Upper lobe of left lung (tissue), 6 donors: Measurements from ENCODE around the gene EFCAB8. TPM values are rescaled to one million over a fixed set of nuclear protein-coding genes. Genes with fewer than 3 reads are reported as not detected.
A peak's percentile ranks its signal among the peaks of the same experiment; 100 is the strongest.

ENCODE experiments used
- ATAC-seq, 2 donors: fragments of 200-7000 bp; cut with Tn5 transposase; one replicate each; pipeline ENCODE4 v1.9.1; 2022; ENCODE audit warnings: mild to moderate bottlenecking in 2 of 2, moderate library complexity in 2 of 2; ENCODE audit not compliant: low FRiP score in 2 of 2
- DNase-seq, 2 donors: peaks; one replicate each; pipeline ENCODE4 v3.0.0-alpha.2; 2019 to 2020
- H3K27ac ChIP-seq, 4 donors: fragments of 200-600 bp; sonication (generic); one replicate each; pipeline ENCODE4 v1.5.1; 2016 to 2019
- H3K27me3 ChIP-seq, 4 donors: fragments of 200-600 bp; sonication (generic); one replicate each; pipeline ENCODE4 v1.5.1; 2017 to 2019
- H3K36me3 ChIP-seq, 4 donors: fragments of 200-600 bp; sonication (generic); one replicate each; pipeline ENCODE4 v1.5.1; 2016 to 2019
- H3K4me1 ChIP-seq, 4 donors: fragments of 200-600 bp; sonication (generic); one replicate each; pipeline ENCODE4 v1.5.1; 2018 to 2019
- H3K4me3 ChIP-seq, 4 donors: fragments of 200-600 bp; sonication (generic); one replicate each; pipeline ENCODE4 v1.5.1; 2017 to 2019; ENCODE audit warnings: mild to moderate bottlenecking in 2 of 4, moderate library complexity in 1 of 4
- H3K9me3 ChIP-seq, 4 donors: fragments of 200-600 bp; sonication (generic); one replicate each; pipeline ENCODE4 v1.5.1; 2018 to 2019
- EP300 ChIP-seq, 4 donors: sonication (generic); formaldehyde crosslinking; IDR thresholded peaks; one replicate each; pipeline ENCODE4 v1.5.1; 2017; ENCODE audit warnings: antibody characterized with exemption in 4 of 4, control low read depth in 2 of 4
- POLR2A ChIP-seq, 4 donors: fragments of 450-650 bp; IDR thresholded peaks; one replicate each; pipeline ENCODE4 v1.5.1; 2016 to 2017; ENCODE audit warnings: antibody characterized with exemption in 4 of 4, mild to moderate bottlenecking in 2 of 4
- POLR2AphosphoS5 ChIP-seq, 2 donors: sonication (generic); formaldehyde crosslinking; IDR thresholded peaks; one replicate each; pipeline ENCODE4 v1.5.1; 2017; ENCODE audit warnings: antibody characterized with exemption in 2 of 2
- WGBS, 2 donors: methylation state at CpG; one replicate each; pipeline ENCODE4 v1.1.5; 2017 to 2018; 5-methylcytosine and 5-hydroxymethylcytosine counted together
- total RNA-seq, 6 donors: library from RNA; depleted of rRNA in 4 of 6; stranded (reverse); fragments of >200 nt in 4 of 6; gene quantifications; one replicate each; pipeline versions ENCODE4 v1.1.0 to v1.2.1, GENCODE V29; 2016 to 2021
- TF ChIP-seq, protein P1 (sequence below), 6 experiments: fragments of 450-650 bp in 4 of 6; fragments of 200-600 bp in 2 of 6; sonication (generic) in 2 of 6; IDR thresholded peaks; one replicate each; pipeline ENCODE4 v1.5.1; 2016 to 2019; ENCODE audit warnings: antibody characterized with exemption in 6 of 6
- donor health status: DM: no; HTN: no; CAD: no; lungs with moderate emphysema.
- donor health status: DM: no; HTN: yes; CAD: no; lungs with severe emphysema.

Gene EFCAB8
- total RNA-seq, 6 donors from 2014 or later = 0.10 to 3.3 (median 0.67) TPM

DNA sequence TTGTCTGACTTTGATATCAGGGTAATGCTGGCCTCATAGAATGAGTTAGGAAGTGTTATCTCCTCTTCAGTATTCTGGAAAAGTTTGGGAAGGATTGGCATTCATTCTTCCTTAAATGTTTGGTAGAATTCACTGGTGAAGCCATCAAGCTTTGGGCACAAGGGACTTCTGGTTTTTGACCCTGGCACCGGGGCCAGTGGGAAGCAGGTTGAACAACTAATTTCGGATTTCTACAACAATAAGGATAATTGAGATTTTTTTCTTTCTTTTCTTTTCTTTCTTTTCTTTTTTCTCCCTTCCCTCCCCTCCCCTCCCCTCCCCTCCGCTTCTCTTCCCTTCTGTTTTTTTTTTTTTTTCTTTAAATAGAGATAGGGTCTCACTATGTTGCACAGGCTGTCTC is 70.4 kb downstream of the EFCAB8 start:
- Histone ChIP-seq H3K4me1 (no peaks in the 10 kb centered on the region), H3K36me3 (no peaks in the 10 kb centered on the region), H3K27ac (no peak overlapping the region), H3K9me3 (no peaks in the 10 kb centered on the region), H3K4me3 (no peak overlapping the region), H3K27me3 (no peaks in the 10 kb centered on the region)
- ATAC-seq (no peak), DNase-seq (no peak)
- TF ChIP-seq POLR2A (IDR thresholded peaks at IDR 0.05) = no peak
- TF ChIP-seq, protein P1, sequence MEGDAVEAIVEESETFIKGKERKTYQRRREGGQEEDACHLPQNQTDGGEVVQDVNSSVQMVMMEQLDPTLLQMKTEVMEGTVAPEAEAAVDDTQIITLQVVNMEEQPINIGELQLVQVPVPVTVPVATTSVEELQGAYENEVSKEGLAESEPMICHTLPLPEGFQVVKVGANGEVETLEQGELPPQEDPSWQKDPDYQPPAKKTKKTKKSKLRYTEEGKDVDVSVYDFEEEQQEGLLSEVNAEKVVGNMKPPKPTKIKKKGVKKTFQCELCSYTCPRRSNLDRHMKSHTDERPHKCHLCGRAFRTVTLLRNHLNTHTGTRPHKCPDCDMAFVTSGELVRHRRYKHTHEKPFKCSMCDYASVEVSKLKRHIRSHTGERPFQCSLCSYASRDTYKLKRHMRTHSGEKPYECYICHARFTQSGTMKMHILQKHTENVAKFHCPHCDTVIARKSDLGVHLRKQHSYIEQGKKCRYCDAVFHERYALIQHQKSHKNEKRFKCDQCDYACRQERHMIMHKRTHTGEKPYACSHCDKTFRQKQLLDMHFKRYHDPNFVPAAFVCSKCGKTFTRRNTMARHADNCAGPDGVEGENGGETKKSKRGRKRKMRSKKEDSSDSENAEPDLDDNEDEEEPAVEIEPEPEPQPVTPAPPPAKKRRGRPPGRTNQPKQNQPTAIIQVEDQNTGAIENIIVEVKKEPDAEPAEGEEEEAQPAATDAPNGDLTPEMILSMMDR (IDR thresholded peaks at IDR 0.05) = no peak
- no peak for TF ChIP-seq EP300 (IDR thresholded peaks at IDR 0.05)
- no peak for TF ChIP-seq POLR2AphosphoS5 (IDR thresholded peaks at IDR 0.05)
- WGBS, 2 donors = 88 to 91% methylated on average over 3 of the region's 3 CpGs

DNA sequence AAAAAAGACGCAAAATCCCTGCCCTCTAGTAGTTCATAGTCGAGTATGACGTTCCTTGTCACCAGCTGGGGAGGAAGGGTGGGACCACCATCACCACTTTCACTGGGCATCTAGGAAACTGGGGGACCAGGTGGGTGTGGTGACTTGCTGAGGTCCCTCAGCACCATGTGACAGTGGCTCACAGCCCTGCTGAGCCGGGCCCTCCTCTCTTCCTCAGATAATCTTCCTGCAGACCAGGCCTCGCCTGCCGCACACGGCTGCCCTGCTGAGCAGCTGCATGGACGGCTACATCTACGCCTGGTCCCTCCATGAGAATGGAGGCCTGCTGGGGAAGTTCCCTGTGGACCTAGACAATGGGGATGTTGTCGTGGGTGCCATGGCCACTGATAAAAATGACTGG is 71.5 kb downstream of the EFCAB8 start:
- Histone ChIP-seq H3K4me1 (no peaks in the 10 kb centered on the region), H3K4me3 (no peak overlapping the region), H3K27ac (no peak overlapping the region), H3K27me3 (no peaks in the 10 kb centered on the region), H3K9me3 (no peaks in the 10 kb centered on the region), H3K36me3 (no peaks in the 10 kb centered on the region)
- TF ChIP-seq EP300 (IDR thresholded peaks at IDR 0.05) (no peak), POLR2A (IDR thresholded peaks at IDR 0.05) (no peak), POLR2AphosphoS5 (IDR thresholded peaks at IDR 0.05) (no peak)
- TF ChIP-seq, protein P1 (IDR thresholded peaks at IDR 0.05) = no peak
- 78% methylated on average over 10 of the region's 10 CpGs for WGBS, 2 donors
- no peak for ATAC-seq
- DNase-seq = peak in 1 of 2 donors; percentile 29

DNA sequence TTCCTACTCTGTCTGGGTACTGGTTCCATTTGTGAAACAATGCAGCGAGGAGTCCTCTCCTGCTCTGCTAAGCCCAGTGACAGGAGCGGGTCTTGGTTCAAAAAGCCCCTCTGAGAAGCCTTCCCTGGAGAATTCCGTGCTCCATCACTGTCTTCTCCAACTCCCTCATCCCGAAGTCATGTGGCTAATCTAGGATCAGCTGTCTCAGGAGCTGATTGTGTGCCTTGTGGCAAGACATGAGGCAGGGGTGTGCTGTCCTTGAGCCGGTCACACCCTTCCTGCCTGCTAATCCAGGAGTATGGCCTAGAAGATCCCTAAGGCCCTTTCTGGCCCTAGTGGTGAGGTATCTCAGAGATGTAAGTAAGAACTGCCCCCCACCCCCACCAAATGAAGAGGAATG is 72.0 kb downstream of the EFCAB8 start:
- no peaks in the 10 kb centered on the region for H3K36me3 ChIP-seq
- no peak overlapping the region for H3K4me3 ChIP-seq
- no peak for ATAC-seq
- TF ChIP-seq, protein P1 (IDR thresholded peaks at IDR 0.05) = no peak
- no peak for TF ChIP-seq POLR2AphosphoS5 (IDR thresholded peaks at IDR 0.05)
- no peak for TF ChIP-seq EP300 (IDR thresholded peaks at IDR 0.05)
- TF ChIP-seq POLR2A (IDR thresholded peaks at IDR 0.05) = no peak
- DNase-seq = no peak
- H3K27ac ChIP-seq = no peak overlapping the region
- H3K9me3 ChIP-seq = no peaks in the 10 kb centered on the region
- no peaks in the 10 kb centered on the region for H3K4me1 ChIP-seq
- 71 to 93% methylated on average over 3 to 5 of the region's 5 CpGs for WGBS, 2 donors
- H3K27me3 ChIP-seq = no peaks in the 10 kb centered on the region

DNA sequence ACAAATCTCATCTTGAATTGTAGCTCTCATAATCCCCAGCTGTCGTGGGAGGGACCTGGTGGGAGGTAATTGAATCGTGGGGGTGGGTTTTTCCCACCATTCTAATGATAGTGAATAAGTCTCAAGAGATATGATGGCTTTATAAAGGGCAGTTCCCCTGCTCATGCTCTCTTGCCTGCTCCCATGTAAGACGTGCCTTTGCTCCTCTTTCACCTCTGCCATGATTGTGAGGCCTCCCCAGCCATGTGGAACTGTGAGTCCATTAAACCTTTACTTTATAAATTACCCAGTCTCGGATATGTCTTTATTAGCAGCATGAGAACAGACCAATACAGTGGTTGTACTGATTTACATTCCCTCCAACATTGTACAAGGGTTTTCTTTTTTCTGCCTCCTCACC is 75.9 kb downstream of the EFCAB8 start:
- no peak overlapping the region for H3K27ac ChIP-seq
- no peak for DNase-seq
- 66 to 67% methylated on average over 4 of the region's 4 CpGs for WGBS, 2 donors
- no peaks in the 10 kb centered on the region for H3K9me3 ChIP-seq
- TF ChIP-seq, protein P1 (IDR thresholded peaks at IDR 0.05) = no peak
- TF ChIP-seq POLR2AphosphoS5 (IDR thresholded peaks at IDR 0.05) = no peak
- TF ChIP-seq EP300 (IDR thresholded peaks at IDR 0.05) = no peak
- no peak for TF ChIP-seq POLR2A (IDR thresholded peaks at IDR 0.05)
- no peaks in the 10 kb centered on the region for H3K36me3 ChIP-seq
- H3K27me3 ChIP-seq = no peaks in the 10 kb centered on the region
- no peak for ATAC-seq
- H3K4me3 ChIP-seq = no peak overlapping the region
- no peaks in the 10 kb centered on the region for H3K4me1 ChIP-seq

DNA sequence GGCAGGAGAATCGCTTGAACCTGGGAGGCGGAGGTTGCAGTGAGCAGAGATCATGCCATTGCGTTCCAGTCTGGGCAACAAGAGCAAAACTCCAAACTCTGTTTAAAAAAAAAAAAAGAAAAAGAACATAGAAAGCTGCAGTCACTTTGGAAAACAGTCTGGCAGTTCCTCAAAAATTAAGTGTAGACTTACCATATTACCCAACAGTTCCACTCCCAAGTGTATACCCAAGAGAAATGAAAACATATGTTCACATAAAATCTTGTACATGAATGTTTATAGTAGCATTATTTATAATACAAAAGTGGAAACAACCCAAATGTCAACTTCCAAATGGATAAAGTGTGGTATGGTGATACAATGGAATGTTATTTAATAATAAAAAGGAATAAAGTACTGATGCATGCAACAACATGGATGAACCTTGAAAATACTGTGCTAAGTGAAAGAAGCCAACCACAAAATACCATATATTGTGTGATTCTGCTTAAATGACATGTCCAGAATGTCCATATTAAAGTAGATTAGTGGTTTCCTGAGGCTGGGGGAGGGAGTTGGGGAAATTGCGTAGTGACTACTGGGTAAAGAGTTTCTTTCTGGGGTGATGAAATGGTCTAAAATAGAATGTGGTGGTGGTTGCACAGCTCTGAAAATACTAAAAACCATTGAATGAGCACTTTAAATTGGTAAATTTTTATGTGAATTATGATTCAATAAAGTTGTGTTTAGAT is 82.6 kb downstream of the EFCAB8 start:
- 74 to 88% methylated on average over 4 of the region's 4 CpGs for WGBS, 2 donors
- Histone ChIP-seq H3K4me1 (no peaks in the 10 kb centered on the region), H3K36me3 (no peaks in the 10 kb centered on the region), H3K4me3 (no peak overlapping the region), H3K27ac (no peak overlapping the region), H3K27me3 (no peaks in the 10 kb centered on the region), H3K9me3 (peaks cover 0 to 3% (median 0%) of the 10 kb centered on the region in 4 donors)
- ATAC-seq = no peak
- TF ChIP-seq EP300 (IDR thresholded peaks at IDR 0.05) (no peak), POLR2AphosphoS5 (IDR thresholded peaks at IDR 0.05) (no peak), POLR2A (IDR thresholded peaks at IDR 0.05) (no peak)
- TF ChIP-seq, protein P1 (IDR thresholded peaks at IDR 0.05) = no peak
- no peak for DNase-seq
